ENCODE measurements around the gene IRF6.

IRF6 gene

GRCh38 chr1:209790286-209791193 lies 15.4 kb downstream of the IRF6 start:
- no peak for DNase-seq (ENCODE audit: low spot score)

- no peak for DNase-seq (ENCODE audit: low spot score)
These were observed 16.7 kb downstream of the IRF6 start for GRCh38 chr1:209789245-209789644.

- no peak for DNase-seq (ENCODE audit: low spot score)
These were observed 18.4 kb downstream of the IRF6 start for GRCh38 chr1:209787551-209787950.

- no peak for DNase-seq (ENCODE audit: low spot score)
These were observed 19.8 kb downstream of the IRF6 start for GRCh38 chr1:209786146-209786545.

- DNase-seq (ENCODE audit: low spot score), result no peak
These were observed 20.4 kb downstream of the IRF6 start for GRCh38 chr1:209785592-209785991.

- peak; percentile 100 for DNase-seq (ENCODE audit: low spot score)
These were observed 21.4 kb downstream of the IRF6 start, which contains the start of gene C1orf74 for GRCh38 chr1:209784265-209785169. C1orf74 (minus strand) TSS chr1:209784559; CDS start chr1:209783634, 925 bp downstream.

- no peak for DNase-seq (ENCODE audit: low spot score)
These were observed 22.6 kb downstream of the IRF6 start for GRCh38 chr1:209783386-209783785.

GRCh38 chr1:209780268-209780667 lies 25.7 kb downstream of the IRF6 start:
- DNase-seq (ENCODE audit: low spot score), result no peak

- no peak for DNase-seq (ENCODE audit: low spot score)
These were observed 27.8 kb downstream of the IRF6 start for GRCh38 chr1:209778102-209778501.

GRCh38 chr1:209777587-209777986 lies 28.4 kb downstream of the IRF6 start:
- DNase-seq (ENCODE audit: low spot score), result no peak

- DNase-seq (ENCODE audit: low spot score), result no peak
These were observed 30.3 kb downstream of the IRF6 start for GRCh38 chr1:209775678-209776077.

- no peak for DNase-seq (ENCODE audit: low spot score)
These were observed 31.4 kb downstream of the IRF6 start for GRCh38 chr1:209774592-209774991.

GRCh38 chr1:209772126-209772525 lies 33.8 kb downstream of the IRF6 start:
- DNase-seq (ENCODE audit: low spot score), result no peak

GRCh38 chr1:209770636-209771415 lies 35.1 kb downstream of the IRF6 start:
- no peak for DNase-seq (ENCODE audit: low spot score)

- no peak for DNase-seq (ENCODE audit: low spot score)
These were observed 36.0 kb downstream of the IRF6 start for GRCh38 chr1:209769971-209770370.

- peak; percentile 84 for DNase-seq (ENCODE audit: low spot score)
These were observed 36.6 kb downstream of the IRF6 start for GRCh38 chr1:209769171-209769904.

GRCh38 chr1:209768354-209768774 lies 37.6 kb downstream of the IRF6 start:
- DNase-seq (ENCODE audit: low spot score), result no peak

GRCh38 chr1:209767706-209768105 lies 38.2 kb downstream of the IRF6 start:
- no peak for DNase-seq (ENCODE audit: low spot score)

GRCh38 chr1:209767096-209767495 lies 38.8 kb downstream of the IRF6 start:
- DNase-seq (ENCODE audit: low spot score), result no peak

GRCh38 chr1:209766051-209766450 lies 39.9 kb downstream of the IRF6 start:
- no peak for DNase-seq (ENCODE audit: low spot score)

GRCh38 chr1:209761011-209761635 lies 44.8 kb downstream of the IRF6 start:
- peak; percentile 17 for DNase-seq (ENCODE audit: low spot score)

Data from AG20443 (cell line).